Neural progenitor cell (in vitro differentiated cells): ENCODE data around the gene AQP10.

ENCODE experiments used
- CTCF ChIP-seq: fragments of 200-600 bp; sonication (generic); IDR thresholded peaks from 2 replicates; pipeline ENCODE4 v1.5.1; 2017; ENCODE audit warnings: antibody characterized with exemption, mild to moderate bottlenecking
- EZH2 ChIP-seq: fragments of 200-600 bp; sonication (generic); IDR thresholded peaks from 2 replicates; pipeline ENCODE4 v1.6.1; 2017; ENCODE audit warnings: antibody characterized with exemption, mild to moderate bottlenecking, moderate library complexity

GRCh38 chr1:154347961-154348360, 27.1 kb downstream of the AQP10 start:
- TF ChIP-seq CTCF (no peak), EZH2 (no peak)
